HCT116 (cell line): ENCODE measurements around the gene OTULINL. TPM values are rescaled to one million over a fixed set of nuclear protein-coding genes. Genes with fewer than 3 reads are reported as not detected.
"Not testable (repeated sequence)": the region's sequence is repeated elsewhere in the genome, so short reads cannot be mapped to it uniquely, and the experiment has no call there.

Source experiments
- ATAC-seq: fragments of 200-7000 bp; cut with Tn5 transposase; 2 replicates; pipeline ENCODE4 v1.9.1; 2020; ENCODE audit warnings: mild to moderate bottlenecking, moderate library complexity
- BruUV-seq: library from RNA; stranded (reverse); fragments of 400-500 nt; replicated peaks from 2 replicates; lab custom pipeline; 2021; lab: Mats Ljungman, UMichigan
- CTCF ChIA-PET: fragments of 300-600 bp; sonication (Branson Sonifier 250); formaldehyde crosslinking; loops from one replicate; lab custom pipeline; 2021; ENCODE audit warnings: antibody characterized with exemption; lab: Charles Lee
- POLR2A ChIA-PET: fragments of 300-600, 350-600 bp; sonication (Branson Sonifier 250); formaldehyde crosslinking; loops from one replicate; lab custom pipeline; 2021; ENCODE audit warnings: antibody characterized with exemption; lab: Charles Lee
- RAD21 ChIA-PET, 2 experiments: fragments of 300-600 bp; sonication (Branson Sonifier 250); formaldehyde crosslinking; loops; one replicate each; lab custom pipeline; 2023; ENCODE audit warnings: low total read pairs in 2 of 2; ENCODE audit not compliant: uncharacterized antibody in 2 of 2, unreplicated experiment in 2 of 2, low non-redundant PET in 1 of 2; lab: Charles Lee
- DNase-seq: peaks from one replicate; pipeline ENCODE4 v3.0.0-alpha.2; 2010; ENCODE audit warnings: low read depth, low spot score
- H2AFZ ChIP-seq: fragments of 200-600 bp; shearing (Covaris generic), sonication (generic); 2 replicates; pipeline ENCODE4 v1.6.1; 2017; ENCODE audit warnings: low read depth, mixed run types, mixed read lengths, antibody characterized with exemption, low read length; ENCODE audit not compliant: poor library complexity, severe bottlenecking
- H3K27ac ChIP-seq: 2 replicates; pipeline ENCODE4 v1.5.1; 2012; ENCODE audit warnings: low read depth, low read length
- H3K27me3 ChIP-seq: fragments of 200-600 bp; sonication (generic); 2 replicates; pipeline ENCODE4 v1.6.1; 2016; ENCODE audit warnings: mixed run types, low read length, mixed read lengths; ENCODE audit not compliant: insufficient read depth
- H3K36me3 ChIP-seq, 2 experiments: fragments of 200-500 bp in 1 of 2; fragments of 200-600 bp in 1 of 2; sonication (Bioruptor generic) in 1 of 2; sonication (generic) in 1 of 2; 2 replicates each; pipeline versions ENCODE4 v1.5.1 to v1.6.1; 2014 to 2016; ENCODE audit warnings: low read length in 2 of 2, inconsistent platforms in 1 of 2, mixed read lengths in 1 of 2, mixed run types in 1 of 2; ENCODE audit not compliant: insufficient read depth in 2 of 2, control insufficient read depth in 1 of 2
- H3K4me1 ChIP-seq, 2 experiments: fragments of 200-600 bp in 1 of 2; sonication (generic) in 1 of 2; 2 replicates each; pipeline versions ENCODE4 v1.5.1 to v1.6.1; 2012 to 2017; ENCODE audit warnings: low read length in 2 of 2, inconsistent platforms in 1 of 2, mild to moderate bottlenecking in 1 of 2, mixed read lengths in 1 of 2, mixed run types in 1 of 2, moderate library complexity in 1 of 2; ENCODE audit not compliant: insufficient read depth in 2 of 2, control insufficient read depth in 1 of 2
- H3K4me2 ChIP-seq: fragments of 200-600 bp; sonication (generic); 2 replicates; pipeline ENCODE4 v1.6.1; 2017; ENCODE audit warnings: mixed run types, low read length, mixed read lengths
- H3K4me3 ChIP-seq, 2 experiments: fragments of 200-600 bp in 1 of 2; sonication (generic) in 1 of 2; replicated peaks in 1 of 2; 2 replicates each; pipeline ENCODE4 v1.5.1; 2011 to 2016; ENCODE audit warnings: low read length in 2 of 2, control low read depth in 1 of 2, low read depth in 1 of 2, mild to moderate bottlenecking in 1 of 2, mixed read lengths in 1 of 2, mixed run types in 1 of 2
- H3K79me2 ChIP-seq: fragments of 200-600 bp; sonication (generic); 2 replicates; pipeline ENCODE4 v1.6.1; 2017; ENCODE audit warnings: mild to moderate bottlenecking, mixed run types, low read length, moderate library complexity, mixed read lengths; ENCODE audit not compliant: insufficient read depth
- H3K9ac ChIP-seq: fragments of 200-600 bp; sonication (generic); 2 replicates; pipeline ENCODE4 v1.6.1; 2016; ENCODE audit warnings: low read length, mixed read lengths
- H3K9me2 ChIP-seq: fragments of 200-600 bp; sonication (generic), shearing (Covaris generic); 2 replicates; pipeline ENCODE4 v1.6.1; 2017; ENCODE audit warnings: mixed run types, mild to moderate bottlenecking, moderate library complexity; ENCODE audit not compliant: insufficient read depth
- H3K9me3 ChIP-seq, 2 experiments: fragments of 200-500 bp in 1 of 2; fragments of 200-600 bp in 1 of 2; sonication (Bioruptor generic) in 1 of 2; sonication (generic) in 1 of 2; 2 replicates each; pipeline ENCODE4 v1.6.1; 2014 to 2017; ENCODE audit warnings: low read length in 2 of 2, mixed read lengths in 2 of 2, inconsistent platforms in 1 of 2, low read depth in 1 of 2, mild to moderate bottlenecking in 1 of 2, mixed run types in 1 of 2, moderate library complexity in 1 of 2; ENCODE audit not compliant: control insufficient read depth in 1 of 2, insufficient read depth in 1 of 2
- H4K20me1 ChIP-seq: fragments of 200-600 bp; sonication (generic), shearing (Covaris generic); 2 replicates; pipeline ENCODE4 v1.6.1; 2017; ENCODE audit warnings: mixed run types, mild to moderate bottlenecking, moderate library complexity; ENCODE audit not compliant: insufficient read depth
- CBX3 ChIP-seq: IDR thresholded peaks from 2 replicates; pipeline ENCODE4 v1.6.1; 2012; ENCODE audit warnings: low read depth
- EGR1 ChIP-seq: IDR thresholded peaks from 2 replicates; pipeline ENCODE4 v1.6.1; 2012; ENCODE audit warnings: low read depth
- FOSL1 ChIP-seq: IDR thresholded peaks from 2 replicates; pipeline ENCODE4 v1.6.1; 2012; ENCODE audit warnings: low read depth
- JUND ChIP-seq: IDR thresholded peaks from 2 replicates; pipeline ENCODE4 v1.6.1; 2012
- SP1 ChIP-seq: IDR thresholded peaks from 2 replicates; pipeline ENCODE4 v1.6.1; 2012; ENCODE audit warnings: low read depth
- SRF ChIP-seq: IDR thresholded peaks from 2 replicates; pipeline ENCODE4 v1.6.1; 2012; ENCODE audit warnings: low read depth
- ZFX ChIP-seq: fragments of 450-650 bp; IDR thresholded peaks from 2 replicates; pipeline ENCODE4 v1.6.1; 2017
- intact Hi-C: fragments of 100-400 bp; cut with micrococcal nuclease; formaldehyde crosslinking; loops from 2 replicates; pipeline ENCODE4 v1.10.0; 2022
- total RNA-seq: library from RNA; stranded (reverse); gene quantifications from one replicate; pipeline ENCODE4 v1.2.1, GENCODE V29; 2021; ENCODE audit not compliant: unreplicated experiment
- TF ChIP-seq, protein P1 (sequence below), 3 experiments: fragments of 200-600 bp in 1 of 3; sonication (generic) in 1 of 3; IDR thresholded peaks in 2 of 3; conservative IDR thresholded peaks in 1 of 3; 2 replicates each; pipeline ENCODE4 v1.5.1; 2012 to 2017; ENCODE audit warnings: low read depth in 2 of 3, low read length in 2 of 3, antibody characterized with exemption in 1 of 3, borderline replicate concordance in 1 of 3, control low read depth in 1 of 3, mild to moderate bottlenecking in 1 of 3, mixed read lengths in 1 of 3, mixed run types in 1 of 3, moderate library complexity in 1 of 3; ENCODE audit not compliant: insufficient read depth in 1 of 3

OTULINL gene
- total RNA-seq, 1 experiment from 2014 or later: 8.8 TPM

DNA sequence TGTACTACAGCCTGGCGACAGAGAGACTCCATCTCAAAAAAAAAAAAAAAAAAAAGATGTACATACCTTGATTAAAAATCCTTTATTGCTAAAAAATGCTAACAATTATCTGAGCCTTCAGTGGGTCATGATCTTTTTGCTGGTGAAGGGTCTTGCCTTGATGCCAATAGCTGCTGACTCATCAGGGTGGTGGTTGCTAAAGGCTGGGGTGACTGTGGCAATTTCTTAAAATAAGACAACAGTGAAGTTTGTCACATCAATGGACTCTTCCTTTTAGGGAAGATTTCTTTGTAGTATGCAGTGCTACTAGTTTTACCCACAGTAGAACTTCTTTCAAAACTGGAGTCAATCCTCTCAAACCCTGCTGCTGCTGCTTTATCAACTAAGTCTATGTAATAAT is 33.9 kb upstream of the OTULINL start (continued):
- no peak for TF ChIP-seq EGR1
- no peak for TF ChIP-seq FOSL1
- TF ChIP-seq JUND: no peak

DNA sequence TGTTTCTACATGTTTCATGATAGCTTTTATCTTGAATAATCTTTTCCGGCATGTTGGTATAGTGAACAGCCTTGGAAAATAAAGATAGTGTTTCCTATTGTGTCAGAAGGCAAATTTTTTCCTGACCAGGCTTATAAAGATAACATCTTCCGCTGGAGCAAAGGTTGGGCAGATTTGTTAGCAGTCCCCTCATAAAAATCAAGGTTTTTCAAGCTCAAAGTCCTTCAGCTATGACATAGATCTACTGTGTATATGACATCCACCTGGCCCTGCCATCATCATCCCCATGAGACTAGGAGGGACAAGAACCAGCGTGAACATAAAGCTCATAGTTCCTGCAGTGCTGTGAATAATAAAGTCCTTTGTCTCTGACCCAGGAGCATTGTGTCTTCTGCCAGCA is 30.4 kb upstream of the OTULINL start:
- H3K9me3 ChIP-seq: no peaks in the 10 kb centered on the region
- peaks cover 18% of the 10 kb centered on the region; the same call in 1 of the 2 replicates for H3K27me3 ChIP-seq
- intact Hi-C loops: no loop called here
- CTCF ChIA-PET: no interaction called here
- DNase-seq (no peak), ATAC-seq (no peak)
- POLR2A ChIA-PET: no interaction called here
- no peaks in the 10 kb centered on the region for H4K20me1 ChIP-seq
- H3K27ac ChIP-seq: no peak overlapping the region
- H3K79me2 ChIP-seq: no peaks in the 10 kb centered on the region
- no peak overlapping the region for H3K9ac ChIP-seq
- no peak overlapping the region for H2AFZ ChIP-seq
- H3K4me3 ChIP-seq: no peak overlapping the region
- no TSS peak for BruUV-seq
- no peaks in the 10 kb centered on the region for H3K4me1 ChIP-seq
- RAD21 ChIA-PET: no interaction called here
- no peaks in the 10 kb centered on the region for H3K36me3 ChIP-seq
- TF ChIP-seq, protein P1, sequence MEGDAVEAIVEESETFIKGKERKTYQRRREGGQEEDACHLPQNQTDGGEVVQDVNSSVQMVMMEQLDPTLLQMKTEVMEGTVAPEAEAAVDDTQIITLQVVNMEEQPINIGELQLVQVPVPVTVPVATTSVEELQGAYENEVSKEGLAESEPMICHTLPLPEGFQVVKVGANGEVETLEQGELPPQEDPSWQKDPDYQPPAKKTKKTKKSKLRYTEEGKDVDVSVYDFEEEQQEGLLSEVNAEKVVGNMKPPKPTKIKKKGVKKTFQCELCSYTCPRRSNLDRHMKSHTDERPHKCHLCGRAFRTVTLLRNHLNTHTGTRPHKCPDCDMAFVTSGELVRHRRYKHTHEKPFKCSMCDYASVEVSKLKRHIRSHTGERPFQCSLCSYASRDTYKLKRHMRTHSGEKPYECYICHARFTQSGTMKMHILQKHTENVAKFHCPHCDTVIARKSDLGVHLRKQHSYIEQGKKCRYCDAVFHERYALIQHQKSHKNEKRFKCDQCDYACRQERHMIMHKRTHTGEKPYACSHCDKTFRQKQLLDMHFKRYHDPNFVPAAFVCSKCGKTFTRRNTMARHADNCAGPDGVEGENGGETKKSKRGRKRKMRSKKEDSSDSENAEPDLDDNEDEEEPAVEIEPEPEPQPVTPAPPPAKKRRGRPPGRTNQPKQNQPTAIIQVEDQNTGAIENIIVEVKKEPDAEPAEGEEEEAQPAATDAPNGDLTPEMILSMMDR (IDR thresholded peaks at IDR 0.05 in 2 of 3, conservative IDR thresholded peaks at IDR 0.05 in 1 of 3; ENCODE audit: borderline replicate concordance in 1 of 3, insufficient read depth in 1 of 3, low read depth in 2 of 3, low read length in 2 of 3): no peak
- TF ChIP-seq ZFX (no peak), CBX3 (no peak), SRF (no peak)
- no peaks in the 10 kb centered on the region for H3K9me2 ChIP-seq
- no peak overlapping the region for H3K4me2 ChIP-seq

DNA sequence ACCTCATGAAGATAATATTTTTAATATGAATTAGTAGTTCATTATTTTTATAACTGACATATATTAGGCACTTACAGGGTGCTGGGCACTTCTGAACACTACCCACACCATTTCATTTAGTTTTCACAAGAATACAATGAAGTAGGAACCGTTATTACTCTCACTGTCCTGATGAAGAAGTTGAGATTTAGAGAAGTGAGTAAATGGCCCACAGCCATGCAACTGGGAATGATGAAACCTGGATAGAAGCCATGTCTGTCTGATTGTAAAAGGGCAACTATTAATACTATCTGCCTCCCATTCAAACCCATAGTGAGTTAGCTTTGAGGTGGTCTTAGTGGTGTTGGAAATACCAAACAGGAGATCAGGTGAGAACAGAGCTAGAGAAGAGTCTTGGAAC is 29.6 kb upstream of the OTULINL start:
- ChIA-PET POLR2A (no interaction called here), RAD21 (no interaction called here), CTCF (no interaction called here)
- no peak for TF ChIP-seq SP1
- Histone ChIP-seq H2AFZ (no peak overlapping the region), H3K9me3 (no peaks in the 10 kb centered on the region), H3K4me3 (no peak overlapping the region), H4K20me1 (no peaks in the 10 kb centered on the region), H3K9ac (no peak overlapping the region), H3K4me1 (no peaks in the 10 kb centered on the region), H3K27me3 (peaks cover 18% of the 10 kb centered on the region; the same call in 1 of the 2 replicates), H3K9me2 (no peaks in the 10 kb centered on the region), H3K27ac (no peak overlapping the region), H3K36me3 (no peaks in the 10 kb centered on the region), H3K4me2 (no peak overlapping the region), H3K79me2 (no peaks in the 10 kb centered on the region)
- no peak for DNase-seq
- intact Hi-C loops: no loop called here
- BruUV-seq: no TSS peak
- ATAC-seq: no peak

DNA sequence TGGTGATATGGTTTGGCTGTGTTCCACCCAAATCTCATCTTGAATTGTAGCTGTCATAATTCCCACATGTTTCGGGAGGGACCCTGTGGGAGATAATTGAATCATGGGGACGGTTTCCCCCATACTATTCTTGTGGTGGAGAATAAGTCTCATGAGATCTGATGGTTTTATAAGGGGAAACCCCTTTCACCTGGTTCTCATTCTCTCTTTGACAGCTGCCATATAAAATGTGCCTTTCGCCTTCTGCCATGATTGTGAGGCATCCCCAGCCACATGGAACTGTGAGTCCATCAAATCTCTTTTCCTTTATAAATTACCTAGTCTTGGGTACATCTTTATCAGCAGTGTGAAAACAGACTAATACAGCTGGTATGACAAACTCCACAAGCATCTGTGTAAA is 27.3 kb upstream of the OTULINL start:
- ATAC-seq, DNase-seq, POLR2A ChIA-PET, H4K20me1 ChIP-seq, H3K9me2 ChIP-seq, H3K4me1 ChIP-seq, H3K27ac ChIP-seq, H3K36me3 ChIP-seq, H3K79me2 ChIP-seq, H3K4me3 ChIP-seq, intact Hi-C loops, H3K9me3 ChIP-seq, H2AFZ ChIP-seq, H3K9ac ChIP-seq, RAD21 ChIA-PET, H3K4me2 ChIP-seq, CTCF ChIA-PET, BruUV-seq: not testable (repeated sequence)
- peaks cover 16% of the 10 kb centered on the region; the same call in 1 of the 2 replicates for H3K27me3 ChIP-seq
